ENCODE data around the gene PRKCI. TPM values are rescaled to one million over a fixed set of nuclear protein-coding genes. Genes with fewer than 3 reads are reported as not detected.

Gene PRKCI
- total RNA-seq, 1 donor from 2014 or later: 175 TPM

- DNase-seq: no peak
- Mint-ChIP-seq H3K27me3 (ENCODE audit: unreplicated experiment) (no peaks in the 10 kb centered on the region), H3K27ac (ENCODE audit: unreplicated experiment) (no peak overlapping the region), H3K36me3 (ENCODE audit: unreplicated experiment) (no peaks in the 10 kb centered on the region), H3K9me3 (ENCODE audit: unreplicated experiment) (no peaks in the 10 kb centered on the region), H3K4me1 (ENCODE audit: low read depth, unreplicated experiment) (peaks cover 12% of the 10 kb centered on the region), H3K4me3 (ENCODE audit: unreplicated experiment) (no peak overlapping the region)
- TF ChIP-seq CTCF (IDR thresholded peaks at IDR 0.05; ENCODE audit: partially characterized antibody, unreplicated experiment): no peak
These were observed 128.5 kb downstream of the PRKCI start for GRCh38 chr3:170350515-170351413.

GRCh38 chr3:170352936-170353335 is 130.7 kb downstream of the PRKCI start:
- H3K9me3 Mint-ChIP-seq (ENCODE audit: unreplicated experiment): peaks cover 3% of the 10 kb centered on the region
- DNase-seq: no peak
- no peak overlapping the region for H3K27ac Mint-ChIP-seq (ENCODE audit: unreplicated experiment)
- H3K27me3 Mint-ChIP-seq (ENCODE audit: unreplicated experiment): no peaks in the 10 kb centered on the region
- no peak overlapping the region for H3K4me3 Mint-ChIP-seq (ENCODE audit: unreplicated experiment)
- H3K4me1 Mint-ChIP-seq (ENCODE audit: low read depth, unreplicated experiment): peaks cover 17% of the 10 kb centered on the region
- no peaks in the 10 kb centered on the region for H3K36me3 Mint-ChIP-seq (ENCODE audit: unreplicated experiment)
- no peak for TF ChIP-seq CTCF (IDR thresholded peaks at IDR 0.05; ENCODE audit: partially characterized antibody, unreplicated experiment)

- Mint-ChIP-seq H3K27me3 (ENCODE audit: unreplicated experiment) (peaks cover 2% of the 10 kb centered on the region), H3K27ac (ENCODE audit: unreplicated experiment) (peak overlapping the region; percentile 78), H3K9me3 (ENCODE audit: unreplicated experiment) (peaks cover 6% of the 10 kb centered on the region), H3K36me3 (ENCODE audit: unreplicated experiment) (no peaks in the 10 kb centered on the region), H3K4me3 (ENCODE audit: unreplicated experiment) (no peak overlapping the region), H3K4me1 (ENCODE audit: low read depth, unreplicated experiment) (peaks cover 17% of the 10 kb centered on the region)
- no peak for TF ChIP-seq CTCF (IDR thresholded peaks at IDR 0.05; ENCODE audit: partially characterized antibody, unreplicated experiment)
- DNase-seq: no peak
These were observed 131.3 kb downstream of the PRKCI start for GRCh38 chr3:170353485-170353884.

GRCh38 chr3:170354760-170355159 is 132.5 kb downstream of the PRKCI start:
- Mint-ChIP-seq H3K27me3 (ENCODE audit: unreplicated experiment) (peaks cover 5% of the 10 kb centered on the region), H3K9me3 (ENCODE audit: unreplicated experiment) (peaks cover 9% of the 10 kb centered on the region), H3K27ac (ENCODE audit: unreplicated experiment) (peak overlapping the region; percentile 55), H3K4me1 (ENCODE audit: low read depth, unreplicated experiment) (peaks cover 17% of the 10 kb centered on the region), H3K36me3 (ENCODE audit: unreplicated experiment) (no peaks in the 10 kb centered on the region), H3K4me3 (ENCODE audit: unreplicated experiment) (no peak overlapping the region)
- no peak for TF ChIP-seq CTCF (IDR thresholded peaks at IDR 0.05; ENCODE audit: partially characterized antibody, unreplicated experiment)
- DNase-seq: no peak

Other genes with a start within 250 kb of the PRKCI start
- gene GPR160, start 184.4 kb upstream of the PRKCI start, total RNA-seq (ENCODE audit: unreplicated experiment): not detected
- 31.9 TPM for gene PHC3, start 40.7 kb upstream of the PRKCI start, total RNA-seq (ENCODE audit: unreplicated experiment)
- gene SKIL, start 135.3 kb downstream of the PRKCI start, total RNA-seq (ENCODE audit: unreplicated experiment): 52.3 TPM
- 0.44 TPM for gene CLDN11, start 196.4 kb downstream of the PRKCI start, total RNA-seq (ENCODE audit: unreplicated experiment)